Activated CD8-positive, alpha-beta T cell treated with anti-CD3 and anti-CD28 coated beads for 36 hours (primary cell): ENCODE results near the gene PPP1R14C. TPM values are rescaled to one million over a fixed set of nuclear protein-coding genes. Genes with fewer than 3 reads are reported as not detected.

Experiments used
- total RNA-seq, 2 experiments: library from RNA; stranded (reverse); gene quantifications; one replicate each; pipeline ENCODE4 v1.2.3, GENCODE V29; 2021

PPP1R14C gene
- total RNA-seq, 2 experiments from 2014 or later = 0.65 to 0.86 TPM

Other genes with a start within 250 kb of the PPP1R14C start
- gene RAET1E, start 244.9 kb upstream of the PPP1R14C start, total RNA-seq = not detected
- not detected for gene RAET1G, start 219.9 kb upstream of the PPP1R14C start, total RNA-seq
- gene ULBP2, start 201.0 kb upstream of the PPP1R14C start, total RNA-seq = under 1 TPM; 0.38 to 0.67 TPM
- gene ULBP1, start 179.1 kb upstream of the PPP1R14C start, total RNA-seq = 1 to 10 TPM; 2.5 to 2.7 TPM
- gene RAET1L, start 117.5 kb upstream of the PPP1R14C start, total RNA-seq = not detected
- under 1 TPM; 0.47 to 0.77 TPM for gene ULBP3, start 73.9 kb upstream of the PPP1R14C start, total RNA-seq
- not detected for gene IYD, start 226.0 kb downstream of the PPP1R14C start, total RNA-seq